Uterus (tissue), 2 donors: ENCODE results near the gene UMODL1.

ENCODE experiments used
- POLR2A ChIP-seq, 2 donors: fragments of 450-650 bp; IDR thresholded peaks; one replicate each; pipeline ENCODE4 v1.6.1; 2016; ENCODE audit warnings: antibody characterized with exemption in 2 of 2, mild to moderate bottlenecking in 1 of 2, moderate library complexity in 1 of 2
- TF ChIP-seq, protein P1 (sequence below), 4 experiments: fragments of 200-600 bp in 2 of 4; fragments of 450-650 bp in 2 of 4; sonication (generic) in 2 of 4; IDR thresholded peaks; one replicate each; pipeline ENCODE4 v1.5.1; 2016 to 2019; ENCODE audit warnings: antibody characterized with exemption in 4 of 4, mild to moderate bottlenecking in 2 of 4, moderate library complexity in 1 of 4

GRCh38 chr21:42022091-42022430 is 49.1 kb upstream of the UMODL1 start:
- TF ChIP-seq, protein P1, sequence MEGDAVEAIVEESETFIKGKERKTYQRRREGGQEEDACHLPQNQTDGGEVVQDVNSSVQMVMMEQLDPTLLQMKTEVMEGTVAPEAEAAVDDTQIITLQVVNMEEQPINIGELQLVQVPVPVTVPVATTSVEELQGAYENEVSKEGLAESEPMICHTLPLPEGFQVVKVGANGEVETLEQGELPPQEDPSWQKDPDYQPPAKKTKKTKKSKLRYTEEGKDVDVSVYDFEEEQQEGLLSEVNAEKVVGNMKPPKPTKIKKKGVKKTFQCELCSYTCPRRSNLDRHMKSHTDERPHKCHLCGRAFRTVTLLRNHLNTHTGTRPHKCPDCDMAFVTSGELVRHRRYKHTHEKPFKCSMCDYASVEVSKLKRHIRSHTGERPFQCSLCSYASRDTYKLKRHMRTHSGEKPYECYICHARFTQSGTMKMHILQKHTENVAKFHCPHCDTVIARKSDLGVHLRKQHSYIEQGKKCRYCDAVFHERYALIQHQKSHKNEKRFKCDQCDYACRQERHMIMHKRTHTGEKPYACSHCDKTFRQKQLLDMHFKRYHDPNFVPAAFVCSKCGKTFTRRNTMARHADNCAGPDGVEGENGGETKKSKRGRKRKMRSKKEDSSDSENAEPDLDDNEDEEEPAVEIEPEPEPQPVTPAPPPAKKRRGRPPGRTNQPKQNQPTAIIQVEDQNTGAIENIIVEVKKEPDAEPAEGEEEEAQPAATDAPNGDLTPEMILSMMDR (IDR thresholded peaks at IDR 0.05), result no peak
- TF ChIP-seq POLR2A (IDR thresholded peaks at IDR 0.05), result no peak
